ENCODE results near the gene SNURF. TPM values are rescaled to one million over a fixed set of nuclear protein-coding genes. Genes with fewer than 3 reads are reported as not detected.
"Not testable (repeated sequence)": the region's sequence is repeated elsewhere in the genome, so short reads cannot be mapped to it uniquely, and the experiment has no call there.

SNURF gene
- total RNA-seq = 1 to 10 TPM in 1 of 2 donors, under 1 TPM in 1; 0.82 to 3.7 TPM
- long read RNA-seq = 0 reads

GRCh38 chr15:24954783-24955530 lies at the start of gene SNURF, which contains the start of gene SNRPN:
TSS of gene SNURF (plus strand) at chr15:24954987. CDS start at chr15:24955049, 62 bp downstream.
TSS of gene SNRPN (plus strand) at chr15:24954987. CDS start at chr15:24974454, 19,467 bp downstream.
- peak; percentile 68 to 77 for DNase-seq
- peak; percentile 83 for ATAC-seq
- intact Hi-C loops (cut with DNase I, micrococcal nuclease) = no loop called here

- ATAC-seq (no peak), DNase-seq (no peak)
- intact Hi-C loops (cut with DNase I, micrococcal nuclease) = no loop called here
Measured at GRCh38 chr15:24916305-24917009, 38.3 kb upstream of the SNURF start.

- ATAC-seq = no peak
- intact Hi-C loops (cut with DNase I, micrococcal nuclease) = no loop called here
- no peak for DNase-seq
Measured at GRCh38 chr15:24917431-24917830, 37.4 kb upstream of the SNURF start.

GRCh38 chr15:24919446-24919845 lies 35.3 kb upstream of the SNURF start:
- no peak for DNase-seq
- intact Hi-C loops (cut with DNase I, micrococcal nuclease) = no loop called here
- no peak for ATAC-seq

GRCh38 chr15:24922781-24923180 lies 32.0 kb upstream of the SNURF start:
- DNase-seq; ATAC-seq; intact Hi-C loops (cut with DNase I, micrococcal nuclease): not testable (repeated sequence)

GRCh38 chr15:24924153-24924552 lies 30.6 kb upstream of the SNURF start:
- intact Hi-C loops (cut with DNase I, micrococcal nuclease) = no loop called here
- ATAC-seq (no peak), DNase-seq (no peak)

- no peak for DNase-seq
- intact Hi-C loops (cut with DNase I, micrococcal nuclease) = no loop called here
Measured at GRCh38 chr15:24924621-24925020, 30.2 kb upstream of the SNURF start.

GRCh38 chr15:24931874-24932732 lies 22.7 kb upstream of the SNURF start:
- DNase-seq; intact Hi-C loops (cut with DNase I, micrococcal nuclease); ATAC-seq: not testable (repeated sequence)

More at GRCh38 chr15:24924621-24925020, 30.2 kb upstream of the SNURF start:
- no peak for ATAC-seq

GRCh38 chr15:24933716-24934115 lies 21.1 kb upstream of the SNURF start:
- DNase-seq (no peak), ATAC-seq (no peak)
- intact Hi-C loops (cut with DNase I, micrococcal nuclease) = no loop called here

GRCh38 chr15:24938224-24938623 lies 16.6 kb upstream of the SNURF start:
- DNase-seq; intact Hi-C loops (cut with DNase I, micrococcal nuclease); ATAC-seq: not testable (repeated sequence)

GRCh38 chr15:24940236-24940635 lies 14.6 kb upstream of the SNURF start:
- no peak for ATAC-seq
- intact Hi-C loops (cut with DNase I, micrococcal nuclease) = no loop called here
- no peak for DNase-seq

GRCh38 chr15:24943361-24943760 lies 11.4 kb upstream of the SNURF start:
- ATAC-seq (no peak), DNase-seq (no peak)
- intact Hi-C loops (cut with DNase I, micrococcal nuclease) = no loop called here

- DNase-seq (no peak), ATAC-seq (peak; percentile 23)
- intact Hi-C loops (cut with DNase I, micrococcal nuclease) = no loop called here
Measured at GRCh38 chr15:24944954-24945353, 9.8 kb upstream of the SNURF start.

GRCh38 chr15:24945711-24946110 lies 9.1 kb upstream of the SNURF start:
- DNase-seq (no peak), ATAC-seq (no peak)
- intact Hi-C loops (cut with DNase I, micrococcal nuclease) = no loop called here

GRCh38 chr15:24948495-24948894 lies 6.3 kb upstream of the SNURF start:
- intact Hi-C loops (cut with DNase I, micrococcal nuclease) = no loop called here
- DNase-seq (no peak), ATAC-seq (no peak)

GRCh38 chr15:24955531-24955921 lies 739 bp downstream of the SNURF start:
- peak in 1 of 2 donors; percentile 36 for DNase-seq
- ATAC-seq = peak; percentile 35
- intact Hi-C loops (cut with DNase I, micrococcal nuclease) = no loop called here

GRCh38 chr15:24956111-24956838 lies 1.5 kb downstream of the SNURF start:
- intact Hi-C loops (cut with DNase I, micrococcal nuclease) = no loop called here
- DNase-seq (peak; percentile 59 to 66), ATAC-seq (peak; percentile 80)

- ATAC-seq (no peak), DNase-seq (no peak)
- intact Hi-C loops (cut with DNase I, micrococcal nuclease) = no loop called here
Measured at GRCh38 chr15:24957691-24958090, 2.9 kb downstream of the SNURF start.

- DNase-seq (no peak), ATAC-seq (no peak)
- intact Hi-C loops (cut with DNase I, micrococcal nuclease) = no loop called here
Measured at GRCh38 chr15:24961967-24962366, 7.2 kb downstream of the SNURF start.

Measured in left colon (tissue), 2 donors.